Nephron progenitor cell (in vitro differentiated cells): ENCODE data around the gene PLIN4.
"Not testable (repeated sequence)": the region's sequence is repeated elsewhere in the genome, so short reads cannot be mapped to it uniquely, and the experiment has no call there.

ENCODE experiments used
- DNase-seq: peaks from one replicate; pipeline ENCODE4 v3.0.0; 2021
- H3K27ac Mint-ChIP-seq: 2 replicates; pipeline ENCODE4 v1.8.0; 2021; ENCODE audit warnings: mild to moderate bottlenecking, moderate library complexity, mixed read lengths
- H3K27me3 Mint-ChIP-seq: 2 replicates; pipeline ENCODE4 v1.8.0; 2021; ENCODE audit warnings: mild to moderate bottlenecking, low read depth, mixed read lengths; ENCODE audit not compliant: poor library complexity
- H3K36me3 Mint-ChIP-seq: 2 replicates; pipeline ENCODE4 v1.8.0; 2021; ENCODE audit warnings: low read depth, mixed read lengths
- H3K4me1 Mint-ChIP-seq: 2 replicates; pipeline ENCODE4 v1.8.0; 2021; ENCODE audit warnings: mixed read lengths
- H3K4me3 Mint-ChIP-seq: 2 replicates; pipeline ENCODE4 v1.8.0; 2021; ENCODE audit warnings: mild to moderate bottlenecking, moderate library complexity, mixed read lengths
- H3K9me3 Mint-ChIP-seq: 2 replicates; pipeline ENCODE4 v1.8.0; 2021; ENCODE audit warnings: mild to moderate bottlenecking, moderate library complexity, mixed read lengths
- TF ChIP-seq, protein P1 (sequence below): fragments of 200-600 bp; sonication (generic); IDR thresholded peaks from 2 replicates; pipeline ENCODE4 v1.5.0; 2021; ENCODE audit warnings: antibody characterized with exemption

Gene PLIN4

DNA sequence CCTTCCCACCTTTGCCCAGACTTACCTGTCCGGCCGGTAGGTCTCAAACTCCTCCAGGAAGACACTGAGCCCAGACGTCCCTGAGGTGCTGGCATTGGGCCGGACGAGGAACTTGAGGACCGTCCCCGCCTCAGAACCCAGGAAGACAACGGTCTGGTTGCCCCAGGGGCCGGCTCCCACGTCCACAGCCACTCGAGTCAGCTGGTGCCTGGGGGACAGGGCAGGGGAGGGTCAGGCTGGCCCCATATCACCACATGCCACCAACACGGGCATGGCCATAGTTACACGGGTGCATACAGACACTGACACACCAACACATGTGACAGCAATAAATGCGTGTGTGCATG is 29.9 kb upstream of the PLIN4 start:
- Mint-ChIP-seq H3K27ac (no peak overlapping the region), H3K4me3 (no peak overlapping the region), H3K9me3 (no peaks in the 10 kb centered on the region), H3K27me3 (peaks cover 12% of the 10 kb centered on the region), H3K4me1 (no peaks in the 10 kb centered on the region), H3K36me3 (peaks cover 32% of the 10 kb centered on the region)
- no peak for DNase-seq
- TF ChIP-seq, protein P1, sequence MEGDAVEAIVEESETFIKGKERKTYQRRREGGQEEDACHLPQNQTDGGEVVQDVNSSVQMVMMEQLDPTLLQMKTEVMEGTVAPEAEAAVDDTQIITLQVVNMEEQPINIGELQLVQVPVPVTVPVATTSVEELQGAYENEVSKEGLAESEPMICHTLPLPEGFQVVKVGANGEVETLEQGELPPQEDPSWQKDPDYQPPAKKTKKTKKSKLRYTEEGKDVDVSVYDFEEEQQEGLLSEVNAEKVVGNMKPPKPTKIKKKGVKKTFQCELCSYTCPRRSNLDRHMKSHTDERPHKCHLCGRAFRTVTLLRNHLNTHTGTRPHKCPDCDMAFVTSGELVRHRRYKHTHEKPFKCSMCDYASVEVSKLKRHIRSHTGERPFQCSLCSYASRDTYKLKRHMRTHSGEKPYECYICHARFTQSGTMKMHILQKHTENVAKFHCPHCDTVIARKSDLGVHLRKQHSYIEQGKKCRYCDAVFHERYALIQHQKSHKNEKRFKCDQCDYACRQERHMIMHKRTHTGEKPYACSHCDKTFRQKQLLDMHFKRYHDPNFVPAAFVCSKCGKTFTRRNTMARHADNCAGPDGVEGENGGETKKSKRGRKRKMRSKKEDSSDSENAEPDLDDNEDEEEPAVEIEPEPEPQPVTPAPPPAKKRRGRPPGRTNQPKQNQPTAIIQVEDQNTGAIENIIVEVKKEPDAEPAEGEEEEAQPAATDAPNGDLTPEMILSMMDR: no peak

DNA sequence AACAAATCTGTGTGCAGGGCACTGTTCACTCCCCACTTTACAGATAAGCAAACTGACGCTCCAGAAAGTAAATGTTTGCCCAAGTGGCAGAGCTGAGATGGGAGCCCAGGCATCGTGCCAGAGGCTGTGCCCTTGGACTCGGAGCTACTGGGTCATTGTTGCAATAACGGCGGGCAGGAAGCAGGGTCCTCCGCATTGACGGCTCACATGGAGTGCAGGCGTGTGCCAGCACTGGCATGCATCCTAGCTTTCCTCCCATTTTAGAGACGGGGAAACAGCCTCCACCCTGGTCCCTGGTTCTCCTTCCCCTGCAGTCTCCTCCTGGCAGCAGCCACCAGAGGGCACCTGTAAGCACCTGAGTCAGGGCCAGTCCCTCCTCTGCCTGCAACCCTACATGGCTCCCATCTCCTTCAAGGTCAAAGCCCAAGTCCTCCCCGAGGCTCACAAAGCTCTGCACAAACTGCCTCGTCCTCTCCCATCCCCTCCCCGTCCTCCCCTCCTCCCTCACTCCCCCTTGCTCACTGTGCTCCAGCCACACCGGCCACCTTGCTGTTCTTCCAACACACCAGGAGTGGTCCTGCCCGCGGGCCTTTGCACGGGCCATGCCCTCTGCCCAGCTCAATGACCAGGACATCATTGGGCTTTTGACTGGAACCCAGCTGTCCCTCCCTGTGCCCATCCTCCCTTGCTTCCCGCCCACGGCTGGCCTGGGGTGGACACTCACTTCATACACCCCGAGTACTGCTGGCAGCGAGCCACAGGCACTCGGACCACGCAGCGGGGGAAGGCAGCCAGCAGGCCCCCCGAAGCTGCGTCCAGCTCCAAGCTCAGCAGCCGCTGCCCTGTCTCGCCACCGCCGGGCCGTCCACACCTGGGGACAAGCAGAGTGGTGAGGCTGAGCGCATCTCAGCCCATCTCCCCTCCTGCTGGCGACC is 29.3 kb upstream of the PLIN4 start:
- Mint-ChIP-seq H3K36me3 (peaks cover 26% of the 10 kb centered on the region), H3K4me3 (no peak overlapping the region), H3K27me3 (peaks cover 9% of the 10 kb centered on the region), H3K9me3 (no peaks in the 10 kb centered on the region), H3K27ac (no peak overlapping the region), H3K4me1 (no peaks in the 10 kb centered on the region)
- TF ChIP-seq, protein P1: no peak
- DNase-seq: no peak

DNA sequence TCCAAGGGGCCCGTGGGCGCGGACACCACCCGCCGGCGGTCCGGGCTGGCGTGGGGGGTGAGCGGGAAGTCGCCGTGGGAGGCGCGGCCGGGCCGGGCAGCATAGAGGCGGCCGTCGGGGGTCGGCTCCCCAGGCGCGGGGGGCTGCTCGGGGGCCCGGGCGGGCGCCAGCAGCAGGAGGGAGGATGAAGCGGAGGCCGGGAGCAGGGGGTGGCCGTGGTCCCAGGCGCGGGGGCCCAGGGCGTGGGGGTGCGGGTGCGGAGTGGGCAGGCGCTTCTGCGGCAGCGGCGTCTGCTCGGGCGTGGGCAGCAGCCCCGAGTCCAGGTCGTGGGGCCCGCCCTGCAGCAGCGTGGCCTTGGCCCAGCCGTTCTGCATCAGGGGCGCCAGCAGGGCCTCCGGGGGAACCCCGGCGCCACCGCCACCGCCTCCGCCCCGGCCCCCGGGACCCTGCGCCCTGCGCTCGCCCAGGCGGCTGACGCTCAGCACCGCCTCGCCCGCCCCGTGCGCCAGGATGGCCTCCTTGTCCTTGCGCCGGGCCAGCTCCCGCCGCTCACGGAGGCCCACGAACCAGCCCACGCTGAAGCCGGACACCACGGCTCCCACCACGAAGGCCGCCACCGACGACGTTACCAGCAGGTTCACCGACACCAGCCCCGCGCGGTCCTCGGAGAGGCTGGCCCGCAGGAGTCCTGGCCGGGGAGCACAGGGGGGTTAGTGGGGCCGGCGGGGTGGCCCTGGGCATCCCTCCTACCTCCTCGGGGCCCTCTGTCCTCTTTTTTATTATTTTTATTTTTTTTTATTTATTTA is 25.8 kb upstream of the PLIN4 start:
- H3K27ac Mint-ChIP-seq: no peak overlapping the region
- peaks cover 8% of the 10 kb centered on the region for H3K36me3 Mint-ChIP-seq
- peaks cover 8% of the 10 kb centered on the region for H3K9me3 Mint-ChIP-seq
- TF ChIP-seq, protein P1: no peak
- no peak for DNase-seq
- no peak overlapping the region for H3K4me3 Mint-ChIP-seq
- peaks cover 11% of the 10 kb centered on the region for H3K4me1 Mint-ChIP-seq
- H3K27me3 Mint-ChIP-seq: peaks cover 6% of the 10 kb centered on the region

DNA sequence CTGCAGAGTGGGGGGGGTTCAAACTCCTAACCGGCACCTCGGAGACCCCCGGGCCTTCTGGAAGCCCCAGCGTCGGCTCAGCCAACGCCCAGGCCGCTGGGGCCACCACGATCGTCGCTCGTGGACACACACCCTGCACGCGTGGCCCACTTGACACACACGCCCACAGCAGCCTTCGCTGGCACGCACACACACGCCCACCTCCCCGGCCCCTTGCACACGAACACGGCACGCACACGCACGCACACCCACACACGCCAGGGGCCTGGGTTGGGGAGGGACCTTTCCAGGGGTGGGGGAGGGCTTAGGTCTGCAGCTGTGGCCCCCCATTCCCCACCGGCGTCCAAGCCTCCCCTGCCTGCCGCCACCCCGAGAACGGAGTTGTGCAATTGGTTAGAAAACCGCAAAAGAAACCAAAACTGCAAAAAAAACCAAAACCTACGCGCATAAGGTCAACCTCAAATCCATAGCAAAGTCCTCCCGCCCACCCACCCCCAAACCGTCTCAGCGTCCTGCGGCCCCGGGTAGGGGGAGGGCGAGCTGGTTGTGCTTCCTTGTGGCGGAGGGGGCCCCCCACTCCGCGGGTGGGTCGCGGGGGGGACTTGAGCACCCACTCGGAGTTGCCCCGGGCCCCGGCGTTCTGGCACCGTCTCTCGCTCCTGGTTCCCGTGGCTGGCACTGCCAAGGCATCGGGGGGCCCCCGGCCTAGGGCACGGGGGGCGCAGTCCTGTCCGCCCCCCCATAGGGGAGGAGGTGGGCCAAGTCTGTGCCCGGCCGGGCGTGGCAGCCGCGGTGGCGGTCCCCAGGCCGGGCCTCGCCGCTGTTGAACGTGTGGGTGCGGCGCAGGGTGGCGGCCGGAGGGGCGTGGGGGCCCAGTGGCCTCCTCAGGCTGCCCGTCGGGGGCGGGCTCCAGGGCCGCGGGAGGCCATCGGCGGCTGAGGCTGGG is 24.9 kb upstream of the PLIN4 start:
- Mint-ChIP-seq H3K27me3 (peaks cover 13% of the 10 kb centered on the region), H3K4me3 (no peak overlapping the region), H3K27ac (no peak overlapping the region), H3K36me3 (peaks cover 5% of the 10 kb centered on the region), H3K4me1 (peaks cover 13% of the 10 kb centered on the region), H3K9me3 (peaks cover 8% of the 10 kb centered on the region)
- TF ChIP-seq, protein P1: no peak
- DNase-seq: no peak

DNA sequence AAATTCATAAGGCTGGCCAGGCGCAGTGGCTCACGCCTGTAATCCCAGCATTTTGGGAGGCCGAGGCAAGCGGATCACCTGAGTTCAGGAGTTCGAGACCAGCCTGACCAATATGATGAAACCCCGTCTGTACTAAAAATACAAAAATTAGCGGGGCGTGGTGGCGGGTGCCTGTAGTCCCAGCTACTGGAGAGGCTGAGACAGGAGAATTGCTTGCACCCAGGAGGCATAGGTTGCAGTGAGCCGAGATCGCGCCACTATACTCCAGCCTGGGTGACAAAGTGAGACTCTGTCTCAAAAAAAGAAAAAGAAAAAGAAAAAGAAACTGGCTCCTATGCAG is 23.5 kb upstream of the PLIN4 start:
- H3K27ac Mint-ChIP-seq, H3K4me3 Mint-ChIP-seq, H3K36me3 Mint-ChIP-seq, DNase-seq, H3K9me3 Mint-ChIP-seq: not testable (repeated sequence)
- Mint-ChIP-seq H3K27me3 (peaks cover 17% of the 10 kb centered on the region), H3K4me1 (peaks cover 19% of the 10 kb centered on the region)
